ENCODE results near the gene ENPP3. TPM values are rescaled to one million over a fixed set of nuclear protein-coding genes. Genes with fewer than 3 reads are reported as not detected.

Gene ENPP3
- total and polyA plus RNA-seq, 2 experiments from 2014 or later: not detected

- Mint-ChIP-seq H3K36me3 (ENCODE audit: low read depth) (no peaks in the 10 kb centered on the region), H3K27me3 (ENCODE audit: insufficient read depth, low read depth, poor library complexity) (peaks cover 2% of the 10 kb centered on the region), H3K27ac (no peak overlapping the region), H3K4me1 (no peaks in the 10 kb centered on the region), H3K4me3 (no peak overlapping the region), H3K9me3 (no peaks in the 10 kb centered on the region)
- no peak overlapping the region for H2AFZ ChIP-seq
- no peak overlapping the region for H3K27ac ChIP-seq (ENCODE audit: low read depth)
- no peaks in the 10 kb centered on the region for H3K79me2 ChIP-seq (replicated peaks; ENCODE audit: insufficient read depth)
- no peak overlapping the region for H3K4me2 ChIP-seq
- H3K36me3 ChIP-seq (ENCODE audit: insufficient read depth): no peaks in the 10 kb centered on the region
- no peaks in the 10 kb centered on the region for H4K20me1 ChIP-seq (replicated peaks; ENCODE audit: insufficient read depth)
- no peak overlapping the region for H3K4me3 ChIP-seq
- no peaks in the 10 kb centered on the region for H3K4me1 ChIP-seq (ENCODE audit: insufficient read depth)
- ATAC-seq (no peak), DNase-seq (ENCODE audit: low spot score) (no peak)
- TF ChIP-seq, protein P1, sequence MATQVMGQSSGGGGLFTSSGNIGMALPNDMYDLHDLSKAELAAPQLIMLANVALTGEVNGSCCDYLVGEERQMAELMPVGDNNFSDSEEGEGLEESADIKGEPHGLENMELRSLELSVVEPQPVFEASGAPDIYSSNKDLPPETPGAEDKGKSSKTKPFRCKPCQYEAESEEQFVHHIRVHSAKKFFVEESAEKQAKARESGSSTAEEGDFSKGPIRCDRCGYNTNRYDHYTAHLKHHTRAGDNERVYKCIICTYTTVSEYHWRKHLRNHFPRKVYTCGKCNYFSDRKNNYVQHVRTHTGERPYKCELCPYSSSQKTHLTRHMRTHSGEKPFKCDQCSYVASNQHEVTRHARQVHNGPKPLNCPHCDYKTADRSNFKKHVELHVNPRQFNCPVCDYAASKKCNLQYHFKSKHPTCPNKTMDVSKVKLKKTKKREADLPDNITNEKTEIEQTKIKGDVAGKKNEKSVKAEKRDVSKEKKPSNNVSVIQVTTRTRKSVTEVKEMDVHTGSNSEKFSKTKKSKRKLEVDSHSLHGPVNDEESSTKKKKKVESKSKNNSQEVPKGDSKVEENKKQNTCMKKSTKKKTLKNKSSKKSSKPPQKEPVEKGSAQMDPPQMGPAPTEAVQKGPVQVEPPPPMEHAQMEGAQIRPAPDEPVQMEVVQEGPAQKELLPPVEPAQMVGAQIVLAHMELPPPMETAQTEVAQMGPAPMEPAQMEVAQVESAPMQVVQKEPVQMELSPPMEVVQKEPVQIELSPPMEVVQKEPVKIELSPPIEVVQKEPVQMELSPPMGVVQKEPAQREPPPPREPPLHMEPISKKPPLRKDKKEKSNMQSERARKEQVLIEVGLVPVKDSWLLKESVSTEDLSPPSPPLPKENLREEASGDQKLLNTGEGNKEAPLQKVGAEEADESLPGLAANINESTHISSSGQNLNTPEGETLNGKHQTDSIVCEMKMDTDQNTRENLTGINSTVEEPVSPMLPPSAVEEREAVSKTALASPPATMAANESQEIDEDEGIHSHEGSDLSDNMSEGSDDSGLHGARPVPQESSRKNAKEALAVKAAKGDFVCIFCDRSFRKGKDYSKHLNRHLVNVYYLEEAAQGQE (IDR thresholded peaks at IDR 0.05; ENCODE audit: unreplicated experiment): no peak
- TF ChIP-seq, protein P2, sequence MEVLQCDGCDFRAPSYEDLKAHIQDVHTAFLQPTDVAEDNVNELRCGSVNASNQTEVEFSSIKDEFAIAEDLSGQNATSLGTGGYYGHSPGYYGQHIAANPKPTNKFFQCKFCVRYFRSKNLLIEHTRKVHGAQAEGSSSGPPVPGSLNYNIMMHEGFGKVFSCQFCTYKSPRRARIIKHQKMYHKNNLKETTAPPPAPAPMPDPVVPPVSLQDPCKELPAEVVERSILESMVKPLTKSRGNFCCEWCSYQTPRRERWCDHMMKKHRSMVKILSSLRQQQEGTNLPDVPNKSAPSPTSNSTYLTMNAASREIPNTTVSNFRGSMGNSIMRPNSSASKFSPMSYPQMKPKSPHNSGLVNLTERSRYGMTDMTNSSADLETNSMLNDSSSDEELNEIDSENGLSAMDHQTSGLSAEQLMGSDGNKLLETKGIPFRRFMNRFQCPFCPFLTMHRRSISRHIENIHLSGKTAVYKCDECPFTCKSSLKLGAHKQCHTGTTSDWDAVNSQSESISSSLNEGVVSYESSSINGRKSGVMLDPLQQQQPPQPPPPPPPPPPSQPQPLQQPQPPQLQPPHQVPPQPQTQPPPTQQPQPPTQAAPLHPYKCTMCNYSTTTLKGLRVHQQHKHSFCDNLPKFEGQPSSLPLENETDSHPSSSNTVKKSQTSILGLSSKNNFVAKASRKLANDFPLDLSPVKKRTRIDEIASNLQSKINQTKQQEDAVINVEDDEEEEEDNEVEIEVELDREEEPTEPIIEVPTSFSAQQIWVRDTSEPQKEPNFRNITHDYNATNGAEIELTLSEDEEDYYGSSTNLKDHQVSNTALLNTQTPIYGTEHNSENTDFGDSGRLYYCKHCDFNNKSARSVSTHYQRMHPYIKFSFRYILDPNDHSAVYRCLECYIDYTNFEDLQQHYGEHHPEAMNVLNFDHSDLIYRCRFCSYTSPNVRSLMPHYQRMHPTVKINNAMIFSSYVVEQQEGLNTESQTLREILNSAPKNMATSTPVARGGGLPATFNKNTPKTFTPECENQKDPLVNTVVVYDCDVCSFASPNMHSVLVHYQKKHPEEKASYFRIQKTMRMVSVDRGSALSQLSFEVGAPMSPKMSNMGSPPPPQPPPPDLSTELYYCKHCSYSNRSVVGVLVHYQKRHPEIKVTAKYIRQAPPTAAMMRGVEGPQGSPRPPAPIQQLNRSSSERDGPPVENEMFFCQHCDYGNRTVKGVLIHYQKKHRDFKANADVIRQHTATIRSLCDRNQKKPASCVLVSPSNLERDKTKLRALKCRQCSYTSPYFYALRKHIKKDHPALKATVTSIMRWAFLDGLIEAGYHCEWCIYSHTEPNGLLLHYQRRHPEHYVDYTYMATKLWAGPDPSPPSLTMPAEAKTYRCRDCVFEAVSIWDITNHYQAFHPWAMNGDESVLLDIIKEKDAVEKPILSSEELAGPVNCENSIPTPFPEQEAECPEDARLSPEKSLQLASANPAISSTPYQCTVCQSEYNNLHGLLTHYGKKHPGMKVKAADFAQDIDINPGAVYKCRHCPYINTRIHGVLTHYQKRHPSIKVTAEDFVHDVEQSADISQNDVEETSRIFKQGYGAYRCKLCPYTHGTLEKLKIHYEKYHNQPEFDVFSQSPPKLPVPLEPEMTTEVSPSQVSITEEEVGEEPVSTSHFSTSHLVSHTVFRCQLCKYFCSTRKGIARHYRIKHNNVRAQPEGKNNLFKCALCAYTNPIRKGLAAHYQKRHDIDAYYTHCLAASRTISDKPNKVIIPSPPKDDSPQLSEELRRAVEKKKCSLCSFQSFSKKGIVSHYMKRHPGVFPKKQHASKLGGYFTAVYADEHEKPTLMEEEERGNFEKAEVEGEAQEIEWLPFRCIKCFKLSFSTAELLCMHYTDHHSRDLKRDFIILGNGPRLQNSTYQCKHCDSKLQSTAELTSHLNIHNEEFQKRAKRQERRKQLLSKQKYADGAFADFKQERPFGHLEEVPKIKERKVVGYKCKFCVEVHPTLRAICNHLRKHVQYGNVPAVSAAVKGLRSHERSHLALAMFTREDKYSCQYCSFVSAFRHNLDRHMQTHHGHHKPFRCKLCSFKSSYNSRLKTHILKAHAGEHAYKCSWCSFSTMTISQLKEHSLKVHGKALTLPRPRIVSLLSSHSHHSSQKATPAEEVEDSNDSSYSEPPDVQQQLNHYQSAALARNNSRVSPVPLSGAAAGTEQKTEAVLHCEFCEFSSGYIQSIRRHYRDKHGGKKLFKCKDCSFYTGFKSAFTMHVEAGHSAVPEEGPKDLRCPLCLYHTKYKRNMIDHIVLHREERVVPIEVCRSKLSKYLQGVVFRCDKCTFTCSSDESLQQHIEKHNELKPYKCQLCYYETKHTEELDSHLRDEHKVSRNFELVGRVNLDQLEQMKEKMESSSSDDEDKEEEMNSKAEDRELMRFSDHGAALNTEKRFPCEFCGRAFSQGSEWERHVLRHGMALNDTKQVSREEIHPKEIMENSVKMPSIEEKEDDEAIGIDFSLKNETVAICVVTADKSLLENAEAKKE (CRISPR knock-in tag; IDR thresholded peaks at IDR 0.05): no peak
- TF ChIP-seq CREB1 (CRISPR knock-in tag; IDR thresholded peaks at IDR 0.05; ENCODE audit: low read depth) (no peak), ZNF331 (CRISPR knock-in tag; IDR thresholded peaks at IDR 0.05; ENCODE audit: low read depth) (no peak), ETS1 (IDR thresholded peaks at IDR 0.05) (no peak), NANOG (IDR thresholded peaks at IDR 0.05; ENCODE audit: borderline replicate concordance) (no peak), JUNB (IDR thresholded peaks at IDR 0.05; ENCODE audit: unreplicated experiment) (no peak), EZH2 (IDR thresholded peaks at IDR 0.05; ENCODE audit: low read depth, unreplicated experiment) (no peak), STAT1 (IDR thresholded peaks at IDR 0.05; ENCODE audit: unreplicated experiment) (no peak), EZH2phosphoT487 (IDR thresholded peaks at IDR 0.05; ENCODE audit: unreplicated experiment) (no peak), CTCF (conservative IDR thresholded peaks at IDR 0.05; ENCODE audit: low read depth in 2 of 2) (no peak), POLR2AphosphoS5 (IDR thresholded peaks at IDR 0.05; ENCODE audit: low read depth) (no peak), ZNF114 (CRISPR knock-in tag; IDR thresholded peaks at IDR 0.05) (no peak)
- H3K9me2 ChIP-seq (ENCODE audit: insufficient read depth): 0 out of 2 replicates have a peak, but pooled peaks cover 2% of the 10 kb centered on the region
- H3K27me3 ChIP-seq (ENCODE audit: insufficient read depth): no peaks in the 10 kb centered on the region
- no peaks in the 10 kb centered on the region for H3F3A ChIP-seq (replicated peaks; ENCODE audit: low read depth)
Measured at GRCh38 chr6:131658287-131658686, 21.2 kb downstream of the ENPP3 start.
